ENCODE data around the gene EIF3D.

Gene EIF3D

GRCh38 chr22:36465232-36466021, 63.5 kb downstream of the EIF3D start:
- Histone ChIP-seq H3K9me2 (replicated peaks; ENCODE audit: insufficient read depth, low read length) (no peaks in the 10 kb centered on the region), H2AFZ (ENCODE audit: low read length) (no peak overlapping the region), H3K36me3 (replicated peaks; ENCODE audit: insufficient read depth, low read length) (no peaks in the 10 kb centered on the region), H4K20me1 (ENCODE audit: insufficient read depth, low read length) (no peaks in the 10 kb centered on the region), H3K4me3 (ENCODE audit: low read length) (no peak overlapping the region), H3K27ac (ENCODE audit: low read length) (no peak overlapping the region), H3K79me2 (ENCODE audit: low read length) (peaks cover 11% of the 10 kb centered on the region), H3K4me1 (ENCODE audit: low read length) (peaks cover 34% of the 10 kb centered on the region), H3F3A (ENCODE audit: insufficient read depth, low read length) (no peaks in the 10 kb centered on the region), H3K9ac (ENCODE audit: low read length) (no peak overlapping the region), H3K9me3 (replicated peaks; ENCODE audit: insufficient read depth, low read length) (no peaks in the 10 kb centered on the region), H3K27me3 (replicated peaks; ENCODE audit: insufficient read depth, low read length) (no peaks in the 10 kb centered on the region), H3K4me2 (ENCODE audit: low read depth, low read length) (no peak overlapping the region)
- TF ChIP-seq EZH2phosphoT487 (IDR thresholded peaks at IDR 0.05; ENCODE audit: low read length) (no peak), EZH2 (optimal IDR thresholded peaks at IDR 0.05; ENCODE audit: low read depth, low read length) (no peak), CTCF (IDR thresholded peaks at IDR 0.05; ENCODE audit: low read length) (no peak)
- no peak for DNase-seq

- H4K20me1 ChIP-seq (ENCODE audit: insufficient read depth, low read length): no peaks in the 10 kb centered on the region
- no peaks in the 10 kb centered on the region for H3K27me3 ChIP-seq (replicated peaks; ENCODE audit: insufficient read depth, low read length)
- H3K4me3 ChIP-seq (ENCODE audit: low read length): no peak overlapping the region
- no peaks in the 10 kb centered on the region for H3K9me2 ChIP-seq (replicated peaks; ENCODE audit: insufficient read depth, low read length)
- no peak for DNase-seq
- H3K9me3 ChIP-seq (replicated peaks; ENCODE audit: insufficient read depth, low read length): no peaks in the 10 kb centered on the region
- TF ChIP-seq EZH2 (optimal IDR thresholded peaks at IDR 0.05; ENCODE audit: low read depth, low read length) (no peak), EZH2phosphoT487 (IDR thresholded peaks at IDR 0.05; ENCODE audit: low read length) (no peak), CTCF (IDR thresholded peaks at IDR 0.05; ENCODE audit: low read length) (no peak)
- no peaks in the 10 kb centered on the region for H3F3A ChIP-seq (ENCODE audit: insufficient read depth, low read length)
- H3K4me2 ChIP-seq (ENCODE audit: low read depth, low read length): no peak overlapping the region
- no peaks in the 10 kb centered on the region for H3K36me3 ChIP-seq (replicated peaks; ENCODE audit: insufficient read depth, low read length)
- H3K79me2 ChIP-seq (ENCODE audit: low read length): peaks cover 6% of the 10 kb centered on the region
- no peak overlapping the region for H3K9ac ChIP-seq (ENCODE audit: low read length)
- H3K4me1 ChIP-seq (ENCODE audit: low read length): peaks cover 29% of the 10 kb centered on the region
- no peak overlapping the region for H2AFZ ChIP-seq (ENCODE audit: low read length)
- no peak overlapping the region for H3K27ac ChIP-seq (ENCODE audit: low read length)
Measured at GRCh38 chr22:36464715-36465231, 64.2 kb downstream of the EIF3D start.

GRCh38 chr22:36463783-36464184, 65.2 kb downstream of the EIF3D start:
- no peaks in the 10 kb centered on the region for H4K20me1 ChIP-seq (ENCODE audit: insufficient read depth, low read length)
- H3F3A ChIP-seq (ENCODE audit: insufficient read depth, low read length): no peaks in the 10 kb centered on the region
- H3K36me3 ChIP-seq (replicated peaks; ENCODE audit: insufficient read depth, low read length): no peaks in the 10 kb centered on the region
- no peak for DNase-seq
- no peak overlapping the region for H3K4me2 ChIP-seq (ENCODE audit: low read depth, low read length)
- no peak overlapping the region for H3K27ac ChIP-seq (ENCODE audit: low read length)
- H3K27me3 ChIP-seq (replicated peaks; ENCODE audit: insufficient read depth, low read length): no peaks in the 10 kb centered on the region
- no peak overlapping the region for H3K4me3 ChIP-seq (ENCODE audit: low read length)
- H3K4me1 ChIP-seq (ENCODE audit: low read length): peaks cover 23% of the 10 kb centered on the region
- no peak overlapping the region for H3K9ac ChIP-seq (ENCODE audit: low read length)
- TF ChIP-seq CTCF (IDR thresholded peaks at IDR 0.05; ENCODE audit: low read length): no peak
- TF ChIP-seq EZH2phosphoT487 (IDR thresholded peaks at IDR 0.05; ENCODE audit: low read length): no peak
- TF ChIP-seq EZH2 (optimal IDR thresholded peaks at IDR 0.05; ENCODE audit: low read depth, low read length): no peak
- H3K79me2 ChIP-seq (ENCODE audit: low read length): no peaks in the 10 kb centered on the region
- no peaks in the 10 kb centered on the region for H3K9me2 ChIP-seq (replicated peaks; ENCODE audit: insufficient read depth, low read length)
- no peaks in the 10 kb centered on the region for H3K9me3 ChIP-seq (replicated peaks; ENCODE audit: insufficient read depth, low read length)
- H2AFZ ChIP-seq (ENCODE audit: low read length): no peak overlapping the region
